ENCODE measurements around the gene CENPP. TPM values are rescaled to one million over a fixed set of nuclear protein-coding genes. Genes with fewer than 3 reads are reported as not detected.

Gene CENPP
- total RNA-seq, 1 donor from 2014 or later = 1.9 TPM

DNA sequence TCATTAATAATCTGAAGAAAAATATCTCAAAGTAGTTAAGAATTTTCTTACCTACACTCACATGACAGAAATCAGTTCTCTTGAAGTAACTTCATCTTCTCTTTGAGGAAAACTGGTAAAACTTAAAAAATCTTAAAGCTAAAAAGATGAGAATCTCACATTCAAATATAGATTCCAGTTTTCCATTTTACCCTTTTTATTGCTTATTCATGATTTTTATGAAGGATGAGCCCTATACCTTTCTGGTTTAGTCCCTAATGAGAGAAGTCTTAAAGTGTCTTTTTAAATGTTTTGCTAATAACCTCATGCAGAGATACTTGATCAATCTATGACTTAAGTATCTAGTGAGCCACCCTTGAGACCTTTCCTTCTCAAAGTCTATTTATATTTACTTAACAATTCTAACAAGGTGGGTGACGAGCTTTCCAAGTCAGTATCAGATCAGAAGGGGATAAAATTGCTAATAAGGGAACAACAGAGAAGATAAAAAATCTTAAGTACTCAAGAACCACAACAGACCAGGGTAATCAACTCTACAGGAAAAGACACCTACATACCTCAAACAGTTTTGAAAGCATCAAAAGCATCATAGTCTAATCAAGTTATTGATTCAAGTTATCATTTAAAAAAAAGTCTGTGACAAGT, 34.8 kb upstream of the CENPP start:
- Mint-ChIP-seq H3K36me3 (ENCODE audit: low read depth, unreplicated experiment) (peaks cover 8% of the 10 kb centered on the region), H3K27ac (ENCODE audit: unreplicated experiment) (no peak overlapping the region), H3K4me1 (ENCODE audit: low read depth, unreplicated experiment) (peaks cover 27% of the 10 kb centered on the region), H3K4me3 (ENCODE audit: unreplicated experiment) (peak overlapping the region; percentile 93), H3K27me3 (ENCODE audit: low read depth, unreplicated experiment) (no peaks in the 10 kb centered on the region), H3K9me3 (ENCODE audit: unreplicated experiment) (no peaks in the 10 kb centered on the region)
- H3K79me2 ChIP-seq (ENCODE audit: insufficient read depth, low read length) = peaks cover 76% of the 10 kb centered on the region
- peak overlapping the region; percentile 79 for H3K4me2 ChIP-seq (ENCODE audit: low read length)
- peaks cover 28% of the 10 kb centered on the region for H3K36me3 ChIP-seq (ENCODE audit: insufficient read depth, low read length)
- no peak overlapping the region for H2AFZ ChIP-seq (ENCODE audit: low read depth, low read length)
- DNase-seq (ENCODE audit: low read depth) (no peak), FAIRE-seq (no peak)
- no peaks in the 10 kb centered on the region for H3K27me3 ChIP-seq (ENCODE audit: insufficient read depth, low read length)
- H4K20me1 ChIP-seq (ENCODE audit: insufficient read depth, low read length) = peaks cover 31% of the 10 kb centered on the region
- no peak for TF ChIP-seq EZH2 (IDR thresholded peaks at IDR 0.05; ENCODE audit: insufficient read depth, low read length)
- no peak for TF ChIP-seq CTCF (IDR thresholded peaks at IDR 0.05; ENCODE audit: insufficient read depth, low read depth, low read length)
- H3K4me1 ChIP-seq (ENCODE audit: insufficient read depth, low read length) = peaks cover 19% of the 10 kb centered on the region
- no peak overlapping the region for H3K4me3 ChIP-seq (ENCODE audit: insufficient read depth, low read depth, low read length)
- no peaks in the 10 kb centered on the region for H3K9me3 ChIP-seq (ENCODE audit: insufficient read depth, low read depth, low read length)
- no peak overlapping the region for H3K9ac ChIP-seq (ENCODE audit: low read length)
- no peak overlapping the region for H3K27ac ChIP-seq (ENCODE audit: low read depth, low read length)

GRCh38 chr9:92291577-92291976, 34.2 kb upstream of the CENPP start:
- Histone ChIP-seq H3K27me3 (ENCODE audit: insufficient read depth, low read length) (no peaks in the 10 kb centered on the region), H3K9me3 (ENCODE audit: insufficient read depth, low read depth, low read length) (no peaks in the 10 kb centered on the region), H3K4me3 (ENCODE audit: insufficient read depth, low read depth, low read length) (peak overlapping the region; percentile 91), H2AFZ (ENCODE audit: low read depth, low read length) (no peak overlapping the region), H3K4me1 (ENCODE audit: insufficient read depth, low read length) (peaks cover 19% of the 10 kb centered on the region), H3K27ac (ENCODE audit: low read depth, low read length) (no peak overlapping the region), H3K9ac (ENCODE audit: low read length) (no peak overlapping the region), H3K79me2 (ENCODE audit: insufficient read depth, low read length) (peaks cover 69% of the 10 kb centered on the region), H3K4me2 (ENCODE audit: low read length) (peak overlapping the region; percentile 79), H3K36me3 (ENCODE audit: insufficient read depth, low read length) (peaks cover 28% of the 10 kb centered on the region), H4K20me1 (ENCODE audit: insufficient read depth, low read length) (peaks cover 31% of the 10 kb centered on the region)
- Mint-ChIP-seq H3K4me1 (ENCODE audit: low read depth, unreplicated experiment) (peaks cover 27% of the 10 kb centered on the region), H3K9me3 (ENCODE audit: unreplicated experiment) (no peaks in the 10 kb centered on the region), H3K36me3 (ENCODE audit: low read depth, unreplicated experiment) (peaks cover 8% of the 10 kb centered on the region), H3K27ac (ENCODE audit: unreplicated experiment) (no peak overlapping the region), H3K4me3 (ENCODE audit: unreplicated experiment) (peak overlapping the region; percentile 93), H3K27me3 (ENCODE audit: low read depth, unreplicated experiment) (no peaks in the 10 kb centered on the region)
- TF ChIP-seq EZH2 (IDR thresholded peaks at IDR 0.05; ENCODE audit: insufficient read depth, low read length) (no peak), CTCF (IDR thresholded peaks at IDR 0.05; ENCODE audit: insufficient read depth, low read depth, low read length) (no peak)
- DNase-seq (ENCODE audit: low read depth) (no peak), FAIRE-seq (no peak)

All from astrocyte (in vitro differentiated cells and primary cell).